Activated naive CD8-positive, alpha-beta T cell treated with anti-CD3 and anti-CD28 coated beads, Interleukin-2, amount 50 U/mL, for 24 hours (primary cell): ENCODE measurements around the gene NTF4.

Source experiments
- ATAC-seq: fragments of 150-1000 bp; cut with Tn5 transposase; one replicate; pipeline ENCODE4 v1.10.0; 2021
- DNase-seq: peaks from one replicate; pipeline ENCODE4 v3.0.0; 2021
- H3K27ac Mint-ChIP-seq: one replicate; pipeline ENCODE4 v1.8.0; 2021; ENCODE audit warnings: mild to moderate bottlenecking, mixed read lengths
- H3K27me3 Mint-ChIP-seq: one replicate; pipeline ENCODE4 v1.8.0; 2021; ENCODE audit warnings: mixed read lengths
- H3K36me3 Mint-ChIP-seq: one replicate; pipeline ENCODE4 v1.8.0; 2021; ENCODE audit warnings: low read depth, mixed read lengths
- H3K4me1 Mint-ChIP-seq: one replicate; pipeline ENCODE4 v1.8.0; 2021; ENCODE audit warnings: mixed read lengths
- H3K4me3 Mint-ChIP-seq: one replicate; pipeline ENCODE4 v1.8.0; 2021; ENCODE audit warnings: mild to moderate bottlenecking, moderate library complexity, mixed read lengths
- H3K9me3 Mint-ChIP-seq: one replicate; pipeline ENCODE4 v1.8.0; 2021; ENCODE audit warnings: mixed read lengths

NTF4 gene

DNA sequence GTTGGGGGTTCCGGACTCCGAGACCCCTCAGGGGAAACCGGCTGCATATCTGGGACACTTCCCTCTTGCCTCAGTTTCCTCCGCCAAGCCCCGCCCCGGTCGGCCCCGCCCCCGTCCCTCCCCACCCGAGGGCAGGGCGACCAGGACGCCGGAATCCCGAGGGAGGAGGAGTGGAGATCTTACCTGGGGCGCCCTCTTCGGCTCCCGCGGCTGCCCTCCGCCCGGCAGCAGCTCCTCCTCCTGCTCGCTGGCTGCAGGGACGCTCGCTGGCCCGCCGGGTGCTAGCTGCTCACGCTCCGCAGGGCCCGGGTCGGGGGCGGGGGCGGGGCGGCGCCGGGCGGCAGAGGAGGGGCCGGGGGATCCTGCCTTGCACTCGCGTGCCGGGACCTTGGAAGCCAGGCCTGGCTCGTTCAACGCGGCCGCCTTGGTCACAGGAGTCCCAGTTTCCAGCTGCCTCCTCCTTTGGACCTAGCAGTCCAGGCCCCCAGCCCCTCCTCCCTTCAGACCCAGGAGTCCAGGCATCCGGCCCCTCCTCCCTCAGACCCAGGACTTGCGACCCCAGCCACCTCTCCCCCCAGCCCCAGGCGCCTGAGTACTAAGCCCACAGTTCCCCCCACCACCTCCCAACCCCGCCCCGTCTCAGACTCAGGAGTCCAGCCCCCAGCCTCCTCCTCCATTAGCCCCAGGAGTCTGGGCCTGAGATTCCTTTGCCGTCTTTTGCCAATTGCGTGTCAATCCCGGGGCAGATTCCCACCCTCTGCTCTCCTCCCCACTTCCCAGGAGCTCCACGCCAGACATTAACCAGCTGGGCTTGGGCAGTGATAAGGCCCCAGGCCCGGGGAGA lies at the start of gene NTF4:
TSS of gene NTF4 (minus strand) at position 51 of the 844 bp plus-strand sequence. CDS start 2,821 bp downstream, outside the sequence.
- Mint-ChIP-seq H3K27me3 (peaks cover 56% of the 10 kb centered on the region), H3K4me3 (no peak within 1 kb of the TSS)
- ATAC-seq: no peak

DNA sequence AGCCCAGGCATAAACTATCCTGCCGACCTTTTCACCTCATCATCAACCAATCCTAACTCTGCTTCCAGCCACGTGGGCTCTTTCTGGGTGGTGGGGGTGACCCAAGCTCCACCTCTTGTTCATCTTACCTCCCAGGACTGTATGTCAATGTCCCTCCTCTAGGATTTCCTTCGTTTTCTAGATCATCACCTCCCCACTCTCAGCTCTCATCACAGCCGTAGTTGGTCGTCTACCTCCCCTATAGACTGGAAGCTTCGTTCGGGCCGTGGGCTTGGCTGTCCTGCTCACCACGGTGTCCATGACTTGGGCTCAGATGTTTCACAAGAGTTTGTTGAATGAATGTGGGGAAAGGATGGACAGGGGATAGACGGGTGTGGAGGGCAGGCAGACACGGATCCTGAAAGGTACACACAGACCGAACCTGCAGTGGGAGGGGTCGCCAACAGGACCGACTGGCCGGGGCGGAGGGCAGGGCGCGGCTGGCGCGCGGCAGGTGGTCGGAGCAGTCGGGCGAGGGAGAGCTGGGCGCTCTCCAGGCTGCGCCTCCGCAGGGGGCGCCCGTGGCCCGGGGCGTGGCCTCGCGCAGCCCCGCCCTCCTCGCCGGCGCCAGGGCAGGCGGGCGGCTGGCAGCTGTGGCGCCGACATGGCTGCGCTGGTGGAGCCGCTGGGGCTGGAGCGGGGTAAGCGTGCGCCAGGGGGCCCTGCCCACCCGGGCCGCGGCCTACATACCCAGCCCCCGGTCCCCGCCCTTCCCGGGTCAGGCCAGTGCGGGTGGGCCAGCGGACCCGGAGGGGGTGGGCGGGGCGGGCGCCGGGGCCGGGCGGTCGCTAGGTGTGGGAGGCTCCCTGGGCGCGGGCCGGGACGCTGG lies 49.4 kb upstream of the NTF4 start, which contains the start of gene LIN7B:
TSS of gene LIN7B (plus strand) at position 609 of the 868 bp plus-strand sequence. CDS start at position 644, 35 bp downstream.
- peaks cover 3% of the 10 kb centered on the region for H3K36me3 Mint-ChIP-seq
- ATAC-seq (peak; percentile 72), DNase-seq (peak; percentile 77)
- H3K4me1 Mint-ChIP-seq: peaks cover 27% of the 10 kb centered on the region
- H3K27ac Mint-ChIP-seq: peak within 1 kb of the TSS; percentile 11
- H3K9me3 Mint-ChIP-seq: no peaks in the 10 kb centered on the region
- peak within 1 kb of the TSS; percentile 76 for H3K4me3 Mint-ChIP-seq
- H3K27me3 Mint-ChIP-seq: no peaks in the 10 kb centered on the region

More for the DNA sequence above, at the start of gene NTF4:
- no peak for DNase-seq
- Mint-ChIP-seq H3K9me3 (no peaks in the 10 kb centered on the region), H3K4me1 (no peaks in the 10 kb centered on the region), H3K27ac (no peak within 1 kb of the TSS), H3K36me3 (no peaks in the 10 kb centered on the region)

GRCh38 chr19:49111218-49111998 lies 46.8 kb upstream of the NTF4 start:
- Mint-ChIP-seq H3K27ac (no peak overlapping the region), H3K27me3 (no peaks in the 10 kb centered on the region), H3K9me3 (no peaks in the 10 kb centered on the region), H3K4me3 (no peak overlapping the region), H3K4me1 (peaks cover 13% of the 10 kb centered on the region), H3K36me3 (peaks cover 21% of the 10 kb centered on the region)
- DNase-seq: no peak
- no peak for ATAC-seq

DNA sequence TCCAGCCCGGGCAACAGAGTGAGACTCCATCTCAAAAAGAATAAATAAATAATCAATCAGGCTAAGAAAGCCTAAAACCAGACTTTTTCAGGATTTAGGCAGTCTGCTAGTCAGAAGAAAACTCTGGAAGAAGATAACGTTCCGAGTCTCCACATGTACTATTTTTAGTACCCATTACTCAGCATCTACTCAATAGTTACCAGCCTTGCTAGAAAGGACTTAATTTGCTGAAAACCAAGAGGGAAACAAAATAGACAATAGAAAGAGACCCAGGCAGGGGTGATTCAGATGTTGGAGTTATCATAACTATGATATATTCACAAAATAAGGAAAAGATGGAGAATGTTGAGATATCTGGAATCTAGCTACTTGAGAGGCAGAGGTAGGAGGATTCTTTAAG lies 45.9 kb upstream of the NTF4 start:
- H3K4me1 Mint-ChIP-seq: peaks cover 13% of the 10 kb centered on the region
- no peak overlapping the region for H3K4me3 Mint-ChIP-seq
- no peak for ATAC-seq
- no peaks in the 10 kb centered on the region for H3K27me3 Mint-ChIP-seq
- DNase-seq: no peak
- H3K36me3 Mint-ChIP-seq: peaks cover 27% of the 10 kb centered on the region
- no peak overlapping the region for H3K27ac Mint-ChIP-seq
- no peaks in the 10 kb centered on the region for H3K9me3 Mint-ChIP-seq

DNA sequence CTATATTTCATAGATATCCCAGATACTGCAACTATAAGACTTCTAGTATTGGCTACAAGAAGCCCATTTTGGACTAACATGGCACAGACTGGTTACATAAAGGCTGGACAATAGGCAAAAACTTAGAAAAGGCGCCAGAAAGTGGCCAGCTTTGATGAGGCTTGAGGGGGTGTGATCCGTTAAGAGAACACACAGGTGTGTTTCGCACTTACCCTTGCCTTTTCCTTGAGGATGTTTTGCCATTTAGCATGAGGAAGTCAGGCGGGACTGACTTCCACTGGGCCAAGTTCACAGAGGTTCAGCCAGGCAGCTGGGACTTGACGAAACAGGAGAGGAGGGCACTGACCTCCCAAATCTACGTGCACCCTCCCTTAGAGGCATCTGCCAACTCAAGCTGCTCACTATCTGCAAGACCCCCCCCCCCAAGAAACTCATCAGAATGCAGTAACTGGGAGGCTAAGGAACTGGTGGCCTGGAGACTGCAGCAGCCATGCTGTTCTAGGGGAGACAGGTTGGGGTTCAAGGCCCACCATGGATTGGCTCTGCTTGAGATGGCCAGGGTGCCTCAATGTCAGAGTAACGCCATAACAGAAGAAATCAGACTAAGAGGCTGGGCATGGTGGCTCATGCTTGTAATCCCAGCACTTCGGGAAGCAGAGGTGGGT lies 45.1 kb upstream of the NTF4 start:
- Mint-ChIP-seq H3K9me3 (no peaks in the 10 kb centered on the region), H3K4me3 (no peak overlapping the region), H3K27me3 (no peaks in the 10 kb centered on the region), H3K27ac (no peak overlapping the region), H3K4me1 (peaks cover 14% of the 10 kb centered on the region), H3K36me3 (peaks cover 34% of the 10 kb centered on the region)
- no peak for ATAC-seq
- no peak for DNase-seq

DNA sequence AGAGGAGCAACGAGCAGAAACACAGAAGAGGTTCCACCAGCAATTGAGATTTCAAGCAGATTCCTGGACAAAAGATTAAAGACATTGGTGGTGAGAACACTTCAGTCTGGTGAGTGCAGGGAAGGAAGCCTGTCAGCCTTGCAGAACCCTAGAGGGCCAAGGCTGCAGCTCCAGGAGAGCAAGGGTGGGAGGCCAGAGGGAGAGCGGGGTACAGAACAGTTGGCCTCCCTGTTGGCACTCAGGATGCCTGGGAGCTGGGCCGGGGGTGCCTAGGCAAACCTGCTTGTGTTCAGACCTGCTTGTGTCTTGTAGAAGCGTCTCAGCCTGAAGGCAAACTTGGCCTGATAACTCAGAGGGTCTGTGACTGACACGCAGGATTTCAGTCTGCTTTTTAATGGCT lies 44.4 kb upstream of the NTF4 start:
- peaks cover 14% of the 10 kb centered on the region for H3K4me1 Mint-ChIP-seq
- no peaks in the 10 kb centered on the region for H3K27me3 Mint-ChIP-seq
- H3K27ac Mint-ChIP-seq: no peak overlapping the region
- no peak overlapping the region for H3K4me3 Mint-ChIP-seq
- ATAC-seq (no peak), DNase-seq (no peak)
- H3K9me3 Mint-ChIP-seq: no peaks in the 10 kb centered on the region
- H3K36me3 Mint-ChIP-seq: peaks cover 37% of the 10 kb centered on the region

GRCh38 chr19:49107625-49108459 lies 43.2 kb upstream of the NTF4 start:
- H3K4me1 Mint-ChIP-seq: peaks cover 5% of the 10 kb centered on the region

GRCh38 chr19:49106648-49107135 lies 42.1 kb upstream of the NTF4 start:
- peaks cover 40% of the 10 kb centered on the region for H3K36me3 Mint-ChIP-seq
- no peak overlapping the region for H3K4me3 Mint-ChIP-seq
- DNase-seq (peak; percentile 73), ATAC-seq (peak; percentile 62)
- H3K4me1 Mint-ChIP-seq: peaks cover 5% of the 10 kb centered on the region
- H3K27me3 Mint-ChIP-seq: no peaks in the 10 kb centered on the region
- no peaks in the 10 kb centered on the region for H3K9me3 Mint-ChIP-seq
- H3K27ac Mint-ChIP-seq: no peak overlapping the region

More at GRCh38 chr19:49107625-49108459, 43.2 kb upstream of the NTF4 start:
- no peaks in the 10 kb centered on the region for H3K9me3 Mint-ChIP-seq
- no peak for ATAC-seq
- H3K4me3 Mint-ChIP-seq: no peak overlapping the region
- H3K27ac Mint-ChIP-seq: no peak overlapping the region
- no peak for DNase-seq
- H3K36me3 Mint-ChIP-seq: peaks cover 37% of the 10 kb centered on the region
- H3K27me3 Mint-ChIP-seq: no peaks in the 10 kb centered on the region

DNA sequence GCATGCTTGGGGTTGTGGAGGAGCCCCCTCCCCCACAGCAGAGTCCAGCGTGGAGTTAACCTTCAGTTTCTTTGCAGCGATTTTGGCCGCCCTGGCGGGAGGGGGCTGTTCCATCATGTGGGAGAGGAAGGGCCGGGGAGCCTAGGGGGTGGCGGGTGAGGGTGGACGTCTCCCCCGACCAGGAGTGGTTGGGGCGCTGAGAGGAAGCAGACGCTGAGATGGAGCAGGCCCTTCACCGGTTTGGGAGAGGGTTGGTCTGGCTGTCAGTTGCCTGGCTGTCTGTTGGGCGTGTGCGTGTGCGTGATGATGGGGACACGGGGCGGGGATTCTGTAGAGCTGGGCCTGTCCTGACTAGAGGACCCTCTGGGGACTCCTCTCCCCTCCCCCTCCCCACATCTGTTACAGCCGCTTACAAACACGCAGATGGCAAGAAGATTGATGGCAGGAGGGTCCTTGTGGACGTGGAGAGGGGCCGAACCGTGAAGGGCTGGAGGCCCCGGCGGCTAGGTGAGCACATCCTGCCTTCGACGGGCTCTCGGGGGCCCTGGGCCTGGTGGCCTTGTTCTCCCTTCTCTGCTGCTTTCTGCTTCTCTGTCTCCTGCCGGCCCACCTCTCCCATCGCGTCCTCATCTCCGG lies 39.7 kb upstream of the NTF4 start:
- Mint-ChIP-seq H3K4me1 (peaks cover 5% of the 10 kb centered on the region), H3K9me3 (no peaks in the 10 kb centered on the region)

DNA sequence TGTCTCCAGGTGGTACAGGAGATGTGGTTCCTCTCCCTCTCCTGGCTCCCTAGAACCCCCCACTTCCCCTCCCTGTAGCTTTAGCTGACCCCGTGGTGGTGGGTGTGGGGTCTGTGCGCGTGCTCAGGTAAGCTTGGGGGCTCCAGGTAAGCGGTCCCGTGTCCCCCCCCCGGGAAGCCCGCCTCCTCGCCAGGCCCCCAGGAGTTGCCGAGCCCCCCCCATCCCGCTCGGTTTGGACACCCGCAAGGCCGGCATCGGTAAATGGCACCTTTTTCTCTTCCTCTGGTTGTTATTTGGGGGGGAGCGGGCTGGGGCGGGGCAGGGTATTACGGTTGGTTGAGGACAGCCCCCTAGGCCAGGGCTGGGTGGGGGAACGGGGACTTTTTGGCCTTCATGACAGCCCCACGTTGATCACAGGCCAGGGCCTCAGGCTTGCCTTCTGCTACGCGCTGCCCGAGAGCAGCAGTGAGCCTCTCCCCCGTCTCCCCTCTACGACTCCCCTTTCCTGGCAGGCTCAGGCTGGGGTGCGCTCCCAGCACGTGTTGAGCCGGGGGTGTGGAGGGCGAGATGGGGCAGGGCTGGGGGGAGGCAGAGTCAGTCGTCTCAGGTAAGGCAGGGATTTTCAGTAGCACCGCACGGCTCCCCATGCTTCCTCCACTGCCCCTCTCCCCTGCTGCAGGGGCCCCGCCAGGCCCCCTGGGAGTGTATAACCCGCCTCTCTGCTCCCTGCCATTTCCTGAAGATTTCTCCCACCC lies 38.9 kb upstream of the NTF4 start:
- Mint-ChIP-seq H3K4me3 (no peak overlapping the region), H3K9me3 (no peaks in the 10 kb centered on the region), H3K4me1 (peaks cover 5% of the 10 kb centered on the region), H3K27me3 (no peaks in the 10 kb centered on the region), H3K27ac (no peak overlapping the region), H3K36me3 (peaks cover 53% of the 10 kb centered on the region)
- DNase-seq: no peak
- ATAC-seq: no peak

More for the DNA sequence above, 39.7 kb upstream of the NTF4 start:
- no peak for ATAC-seq
- Mint-ChIP-seq H3K4me3 (no peak overlapping the region), H3K27ac (no peak overlapping the region), H3K36me3 (peaks cover 53% of the 10 kb centered on the region), H3K27me3 (no peaks in the 10 kb centered on the region)
- no peak for DNase-seq

DNA sequence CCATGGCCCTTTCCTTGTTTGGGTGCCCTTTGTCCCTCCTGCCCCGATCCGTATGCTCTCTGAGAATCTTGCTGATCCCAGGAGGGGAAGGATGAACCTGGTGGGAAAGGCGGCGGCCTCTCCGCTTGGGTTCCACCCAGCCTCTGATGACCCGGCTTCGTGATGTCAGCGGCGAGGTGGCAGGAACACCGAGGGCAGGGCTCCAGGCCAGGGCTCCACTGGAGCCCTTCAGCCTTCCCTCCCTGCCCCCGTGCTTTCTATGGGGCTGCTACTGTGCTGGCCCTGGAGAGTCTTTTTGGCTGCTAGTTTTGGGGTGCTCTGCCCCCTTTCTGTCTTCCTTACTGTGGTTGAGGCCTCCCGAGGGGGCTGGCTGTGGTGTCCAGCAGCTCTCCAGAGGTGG lies 37.7 kb upstream of the NTF4 start:
- ATAC-seq (no peak), DNase-seq (no peak)
- peaks cover 53% of the 10 kb centered on the region for H3K36me3 Mint-ChIP-seq
- H3K27me3 Mint-ChIP-seq: no peaks in the 10 kb centered on the region
- H3K9me3 Mint-ChIP-seq: no peaks in the 10 kb centered on the region
- no peak overlapping the region for H3K4me3 Mint-ChIP-seq
- no peak overlapping the region for H3K27ac Mint-ChIP-seq
- H3K4me1 Mint-ChIP-seq: peaks cover 5% of the 10 kb centered on the region

DNA sequence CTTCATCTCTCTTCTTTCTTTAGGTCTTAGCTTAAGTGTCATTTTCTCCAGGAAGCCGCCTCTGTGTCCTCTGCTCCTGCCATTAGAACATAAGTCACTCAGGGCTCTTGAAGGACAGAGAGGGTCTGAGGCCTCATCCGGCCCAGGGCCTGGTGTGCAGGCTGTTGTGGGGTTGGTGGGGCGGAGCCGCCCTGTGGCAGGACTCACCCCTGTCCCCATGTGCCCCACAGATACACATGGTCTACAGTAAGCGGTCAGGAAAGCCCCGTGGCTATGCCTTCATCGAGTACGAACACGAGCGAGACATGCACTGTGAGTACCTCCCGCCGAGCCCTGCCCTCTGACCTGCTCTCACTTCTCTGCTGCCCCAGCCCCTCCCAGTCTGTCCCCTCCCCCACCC lies 36.5 kb upstream of the NTF4 start:
- no peak overlapping the region for H3K4me3 Mint-ChIP-seq
- ATAC-seq (no peak), DNase-seq (no peak)
- no peaks in the 10 kb centered on the region for H3K9me3 Mint-ChIP-seq
- H3K27me3 Mint-ChIP-seq: no peaks in the 10 kb centered on the region
- no peak overlapping the region for H3K27ac Mint-ChIP-seq
- peaks cover 48% of the 10 kb centered on the region for H3K36me3 Mint-ChIP-seq
- H3K4me1 Mint-ChIP-seq: peaks cover 5% of the 10 kb centered on the region
